GM21447 (cell line): Measurements from ENCODE around the gene TMUB1.
"Not testable (repeated sequence)": the region's sequence is repeated elsewhere in the genome, so short reads cannot be mapped to it uniquely, and the experiment has no call there.

Experiments used
- ATAC-seq: cut with Tn5 transposase; IDR thresholded peaks from one replicate; pipeline ENCODE4 v1.9.1; 2021; ENCODE audit not compliant: unreplicated experiment

The TMUB1 gene

DNA sequence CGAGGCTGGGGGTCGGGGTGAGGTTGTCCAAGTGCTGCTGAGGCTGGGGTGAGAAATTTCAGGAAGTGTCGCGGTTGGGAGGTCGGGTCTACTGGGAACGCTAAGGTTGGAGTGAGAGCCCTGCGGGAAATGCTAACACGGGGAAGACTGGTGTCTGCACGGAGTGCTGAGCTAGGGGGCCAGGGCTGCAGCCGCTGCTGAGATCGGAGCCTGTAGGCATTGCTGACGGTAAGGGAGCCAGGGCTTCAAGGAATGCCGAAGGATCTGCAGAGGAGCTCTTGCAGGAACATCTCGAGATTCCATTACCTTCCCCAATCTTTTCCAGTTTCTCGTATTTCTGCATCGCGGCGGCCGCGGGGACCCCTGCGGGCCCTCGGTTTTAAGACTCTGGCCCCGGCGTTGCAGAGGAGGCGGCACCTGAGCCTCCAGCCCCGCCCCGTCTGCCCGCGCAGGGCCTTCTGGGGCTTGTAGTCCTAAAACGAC lies 25.7 kb downstream of the TMUB1 start, which contains the start of gene CDK5:
TSS of gene CDK5 (minus strand) at position 392 of the 483 bp plus-strand sequence. CDS start at position 343, 49 bp downstream.
- ATAC-seq: peak; percentile 6

DNA sequence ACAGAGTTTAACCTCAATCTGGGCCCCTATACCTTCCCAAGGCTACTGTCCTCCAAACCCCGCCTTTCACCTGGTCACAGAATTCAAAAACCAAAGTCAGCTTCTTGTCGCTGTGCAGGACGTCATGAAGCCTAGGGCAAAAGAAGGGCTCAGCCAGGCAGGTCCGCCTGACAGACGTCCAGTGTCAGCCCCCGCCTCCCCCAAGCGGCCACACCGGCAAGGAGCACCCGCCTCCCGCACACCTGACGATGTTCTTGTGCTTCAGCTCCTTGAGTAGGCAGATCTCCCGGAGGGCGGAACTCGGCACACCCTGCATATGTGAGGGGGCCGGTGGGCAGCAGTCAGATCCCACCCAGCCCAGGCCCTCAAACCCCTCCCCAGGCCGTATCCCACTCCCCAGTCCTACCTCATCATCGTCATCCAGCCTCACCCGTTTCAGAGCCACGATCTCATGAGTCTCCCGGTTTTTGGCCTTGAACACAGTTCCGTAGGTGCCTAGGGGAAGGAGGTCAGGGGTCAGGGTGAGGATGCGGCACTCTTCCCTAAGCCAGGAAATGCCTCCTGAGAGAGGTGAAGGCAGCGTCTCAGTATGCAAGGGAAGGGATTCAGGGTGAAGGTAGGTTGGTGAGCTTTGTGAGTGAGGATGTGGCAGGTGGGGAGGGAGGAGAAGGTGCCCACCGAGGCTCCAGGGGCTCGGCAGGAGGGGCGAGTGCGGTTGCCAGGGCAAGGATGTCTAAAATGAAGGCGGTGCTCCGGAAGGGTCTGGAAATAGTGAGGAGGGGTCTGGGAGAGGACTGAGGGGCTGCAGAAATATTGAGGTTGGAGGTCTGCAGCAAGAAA lies 26.4 kb downstream of the TMUB1 start:
- ATAC-seq: no peak

DNA sequence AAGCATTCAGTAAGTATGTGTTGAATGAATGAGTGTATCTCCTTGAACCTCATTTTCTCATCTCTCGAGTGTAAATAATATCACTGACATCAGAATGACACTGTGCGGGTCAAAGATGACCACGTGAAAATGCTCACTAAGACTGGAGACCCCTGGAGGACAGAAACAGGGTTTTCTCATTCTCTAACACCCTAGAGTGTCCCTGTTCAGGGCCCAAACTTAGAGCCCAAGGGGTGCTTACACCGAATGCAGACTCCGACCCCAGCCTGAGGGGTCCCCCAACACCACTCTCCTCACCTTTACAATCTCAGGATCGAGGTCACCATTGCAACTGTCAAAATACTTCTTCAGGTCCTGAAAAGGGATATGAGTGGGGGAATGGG lies 27.0 kb downstream of the TMUB1 start:
- ATAC-seq: no peak

DNA sequence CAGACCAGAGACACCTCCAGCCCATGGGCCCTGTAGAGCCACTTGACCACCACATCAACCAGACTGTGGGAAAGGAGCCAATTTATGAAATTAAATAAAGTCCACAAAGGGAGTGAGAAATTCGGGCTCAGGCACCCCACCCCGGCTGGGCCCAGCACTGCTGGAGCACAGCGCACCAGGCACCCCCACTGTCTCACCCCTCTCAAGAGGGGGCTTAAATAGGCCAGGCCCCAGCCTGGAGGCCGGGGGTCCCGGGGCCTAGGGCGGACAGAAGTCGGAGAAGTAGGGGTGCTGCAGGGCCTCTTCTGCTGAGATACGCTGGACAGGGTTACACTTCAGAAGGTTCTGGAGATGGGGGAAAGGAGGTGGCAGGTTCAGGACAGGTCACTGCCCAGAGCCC lies 29.5 kb downstream of the TMUB1 start:
- no peak for ATAC-seq

DNA sequence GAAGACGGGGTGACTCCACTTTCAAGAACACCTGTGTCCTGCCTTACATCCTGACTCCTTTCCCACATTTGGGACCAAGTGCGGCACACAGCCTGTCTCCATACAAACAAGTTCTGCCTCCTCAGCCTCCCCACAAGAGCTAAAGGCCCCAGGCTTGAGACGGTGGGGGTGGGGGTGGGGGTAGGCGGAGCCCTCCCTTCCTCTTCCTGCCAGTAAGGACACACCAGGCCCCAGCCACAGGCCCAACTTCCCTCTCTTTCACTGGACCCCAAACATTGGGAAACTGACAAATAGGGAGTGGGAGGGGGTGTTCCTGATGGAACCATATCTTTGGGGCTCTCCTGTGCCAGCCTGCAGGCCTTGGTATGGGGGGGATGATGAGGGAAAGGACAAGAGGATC lies 30.2 kb downstream of the TMUB1 start:
- no peak for ATAC-seq

DNA sequence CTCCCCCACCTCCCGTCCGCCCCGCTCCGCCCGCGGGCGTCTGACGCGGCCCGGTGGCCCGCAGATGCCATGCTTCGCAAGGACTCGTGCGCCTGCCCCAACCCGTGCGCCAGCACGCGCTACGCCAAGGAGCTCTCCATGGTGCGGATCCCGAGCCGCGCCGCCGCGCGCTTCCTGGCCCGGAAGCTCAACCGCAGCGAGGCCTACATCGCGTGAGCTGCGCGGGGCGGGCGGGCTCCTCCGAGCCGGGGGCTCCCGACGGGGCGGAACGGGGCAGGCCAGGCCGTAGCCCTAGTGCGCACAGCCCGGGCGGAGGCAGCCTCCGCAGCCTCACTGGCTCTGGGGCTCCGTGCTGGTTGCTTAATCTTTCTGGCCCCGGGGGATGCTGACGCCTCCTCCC lies 32.2 kb downstream of the TMUB1 start:
- no peak for ATAC-seq

DNA sequence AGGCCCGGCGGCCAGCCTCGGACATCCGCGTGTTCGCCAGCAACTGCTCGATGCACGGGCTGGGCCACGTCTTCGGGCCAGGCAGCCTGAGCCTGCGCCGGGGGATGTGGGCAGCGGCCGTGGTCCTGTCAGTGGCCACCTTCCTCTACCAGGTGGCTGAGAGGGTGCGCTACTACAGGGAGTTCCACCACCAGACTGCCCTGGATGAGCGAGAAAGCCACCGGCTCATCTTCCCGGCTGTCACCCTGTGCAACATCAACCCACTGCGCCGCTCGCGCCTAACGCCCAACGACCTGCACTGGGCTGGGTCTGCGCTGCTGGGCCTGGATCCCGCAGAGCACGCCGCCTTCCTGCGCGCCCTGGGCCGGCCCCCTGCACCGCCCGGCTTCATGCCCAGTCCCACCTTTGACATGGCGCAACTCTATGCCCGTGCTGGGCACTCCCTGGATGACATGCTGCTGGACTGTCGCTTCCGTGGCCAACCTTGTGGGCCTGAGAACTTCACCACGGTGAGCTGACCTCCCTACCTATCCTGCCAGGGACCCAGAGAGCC lies 34.3 kb downstream of the TMUB1 start:
- ATAC-seq: no peak

DNA sequence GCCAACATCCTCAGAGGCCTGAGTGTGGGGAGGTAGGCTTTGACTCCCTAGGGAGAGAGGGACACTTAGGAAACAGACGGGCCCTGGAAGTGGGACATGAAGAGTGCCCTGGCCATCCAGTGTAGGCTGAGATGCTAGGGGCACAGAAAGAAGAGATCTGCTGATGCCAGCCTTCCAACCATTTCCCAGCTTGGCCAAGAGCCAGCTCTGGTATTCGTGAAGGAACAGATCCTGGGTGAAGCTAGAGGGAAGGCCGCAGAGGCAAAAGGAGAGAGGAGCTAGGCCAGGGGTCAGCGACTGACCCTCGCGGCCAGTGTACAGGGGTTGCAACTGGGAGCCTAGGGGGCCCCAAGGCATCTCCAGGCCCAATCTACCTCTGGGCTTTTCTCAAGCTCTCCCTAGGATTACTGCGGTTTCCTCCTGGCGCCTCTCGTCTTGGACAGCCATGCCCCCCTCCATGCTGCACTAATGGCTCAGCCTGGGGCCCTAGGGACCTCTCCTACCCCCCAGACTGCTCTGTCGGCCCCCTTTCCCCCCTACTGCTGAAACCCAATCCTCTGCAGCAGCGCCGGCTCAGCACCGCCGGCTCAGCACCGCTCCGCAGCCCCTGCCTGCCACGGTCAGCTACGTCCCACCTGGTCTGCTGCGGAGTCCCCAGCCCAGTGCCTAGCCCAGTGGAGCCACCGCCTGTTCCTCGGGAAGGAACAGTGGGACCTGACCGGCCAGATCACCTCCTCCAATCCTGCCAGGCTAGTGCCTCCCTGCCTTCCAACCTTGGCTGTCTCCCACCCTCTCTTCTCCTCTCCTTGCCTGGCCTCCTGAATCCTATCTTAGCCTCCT lies 35.1 kb downstream of the TMUB1 start, which contains the start of gene ASIC3:
TSS of gene ASIC3 (plus strand) at position 556 of the 840 bp plus-strand sequence. CDS start 355 bp downstream, outside the sequence.
- ATAC-seq: no peak

DNA sequence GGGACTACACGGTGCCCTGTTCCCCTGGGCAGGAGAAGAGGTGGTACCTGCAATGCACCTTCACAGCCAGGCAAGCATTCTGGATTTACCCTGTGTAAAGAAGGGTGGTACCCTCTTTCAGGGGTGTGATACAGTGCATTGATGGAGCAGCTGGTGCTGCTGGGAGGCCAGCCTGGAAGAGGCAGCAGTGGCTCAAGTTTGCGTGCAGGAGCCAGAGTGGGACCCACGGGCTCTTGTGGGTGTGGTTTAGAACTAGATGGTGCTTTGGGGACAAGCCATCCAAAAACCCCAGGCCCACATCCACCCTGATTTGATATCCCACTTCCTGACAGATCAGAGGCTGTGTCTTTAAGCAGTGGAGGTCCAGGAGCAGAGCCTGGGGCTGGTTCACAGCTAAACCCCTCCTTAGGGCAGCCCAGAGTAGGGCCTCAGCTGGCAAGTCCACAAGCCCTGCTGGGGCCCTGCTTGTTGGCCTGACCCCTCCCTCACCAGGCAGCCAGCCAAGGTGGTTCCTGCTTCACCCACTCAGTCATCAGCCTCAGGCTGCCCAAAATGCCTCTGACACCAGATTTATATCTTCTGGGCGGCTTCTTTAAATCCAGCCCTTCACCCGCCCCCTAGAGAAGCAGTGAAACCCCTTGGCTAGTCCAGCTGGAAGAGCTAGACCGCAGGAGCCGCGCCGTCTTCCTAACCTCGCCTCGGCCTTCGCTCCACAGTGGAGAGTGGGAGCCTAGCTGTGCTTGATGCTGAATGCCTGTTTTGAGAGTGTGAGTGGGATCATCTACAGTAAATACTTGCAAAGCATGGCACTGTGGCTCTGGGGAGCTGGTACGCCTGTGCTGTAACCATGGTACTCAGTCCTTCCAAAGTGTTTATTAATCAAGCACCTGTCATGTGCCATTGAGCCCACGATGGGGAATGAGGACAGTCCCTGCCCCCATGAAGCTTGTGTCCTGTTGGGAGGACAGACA lies 36.4 kb downstream of the TMUB1 start:
- no peak for ATAC-seq

DNA sequence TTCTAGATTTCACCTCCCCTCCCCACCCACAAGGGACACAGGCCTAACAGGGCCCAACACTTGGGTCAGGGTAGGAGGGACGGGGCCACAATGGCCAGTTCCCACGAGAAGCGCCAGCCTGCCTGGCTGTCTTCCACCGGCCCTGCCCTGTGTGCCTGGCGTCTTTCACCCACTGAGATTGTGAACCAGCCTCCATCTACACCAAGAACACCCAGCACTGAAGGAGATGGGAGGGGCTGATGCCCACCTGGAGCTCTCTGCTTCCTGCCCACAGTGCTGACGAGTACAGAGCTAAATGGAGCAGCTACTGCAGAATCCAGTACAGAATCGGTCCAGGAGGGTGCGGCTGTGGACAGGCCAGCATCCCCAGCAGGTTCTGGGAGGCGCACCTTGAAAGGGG lies 37.3 kb downstream of the TMUB1 start:
- ATAC-seq: no peak

DNA sequence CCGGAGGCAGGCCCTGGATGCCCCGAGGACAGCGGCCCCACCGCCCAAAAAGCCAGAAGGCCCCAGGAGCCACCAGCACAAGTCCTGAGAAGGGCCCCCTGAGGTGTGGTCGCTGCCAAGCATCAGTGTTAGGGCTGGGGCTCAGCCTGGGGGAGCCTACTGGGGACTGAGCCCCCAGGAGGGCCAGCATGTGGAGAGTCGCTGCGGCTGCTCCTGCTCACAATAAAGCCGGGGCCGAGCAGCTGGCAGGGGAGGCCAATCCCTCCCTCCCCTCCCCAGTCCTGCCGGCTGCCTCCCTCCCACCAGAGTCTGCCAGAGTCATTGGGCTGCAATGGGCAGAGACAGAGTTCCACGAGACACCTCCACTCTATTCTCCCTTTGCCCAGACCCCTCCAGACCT lies 38.0 kb downstream of the TMUB1 start:
- no peak for ATAC-seq

DNA sequence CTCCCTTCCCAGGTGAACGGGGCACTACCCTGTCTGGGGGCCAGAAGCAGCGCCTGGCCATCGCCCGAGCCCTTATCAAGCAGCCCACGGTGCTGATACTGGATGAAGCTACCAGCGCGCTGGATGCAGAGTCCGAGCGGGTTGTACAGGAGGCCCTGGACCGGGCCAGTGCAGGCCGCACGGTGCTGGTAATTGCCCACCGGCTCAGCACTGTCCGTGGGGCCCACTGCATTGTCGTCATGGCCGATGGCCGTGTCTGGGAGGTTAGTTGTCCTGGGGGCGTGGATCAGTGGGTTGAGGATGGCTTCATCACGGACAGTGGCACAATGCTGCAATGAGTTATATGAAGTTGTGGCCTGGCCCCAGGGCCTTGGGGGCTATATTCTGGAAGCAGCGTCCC lies 39.3 kb downstream of the TMUB1 start:
- ATAC-seq: no peak

DNA sequence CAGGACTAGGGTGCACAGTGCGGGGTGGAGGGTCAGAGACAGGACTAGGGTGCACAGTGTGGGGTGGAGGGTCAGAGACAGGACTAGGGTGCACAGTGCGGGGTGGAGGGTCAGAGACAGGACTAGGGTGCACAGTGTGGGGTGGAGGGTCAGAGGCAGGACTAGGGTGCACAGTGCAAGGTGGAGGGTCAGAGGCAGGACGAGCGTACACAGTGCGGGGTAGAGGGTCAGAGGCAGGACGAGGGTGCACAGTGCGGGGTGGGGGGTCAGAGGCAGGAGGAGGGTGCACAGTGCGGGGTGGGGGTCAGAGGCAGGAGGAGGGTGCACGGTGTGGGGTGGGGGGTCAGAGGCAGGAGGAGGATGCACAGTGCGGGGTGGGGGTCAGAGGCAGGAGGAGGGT lies 39.8 kb downstream of the TMUB1 start:
- ATAC-seq: not testable (repeated sequence)

DNA sequence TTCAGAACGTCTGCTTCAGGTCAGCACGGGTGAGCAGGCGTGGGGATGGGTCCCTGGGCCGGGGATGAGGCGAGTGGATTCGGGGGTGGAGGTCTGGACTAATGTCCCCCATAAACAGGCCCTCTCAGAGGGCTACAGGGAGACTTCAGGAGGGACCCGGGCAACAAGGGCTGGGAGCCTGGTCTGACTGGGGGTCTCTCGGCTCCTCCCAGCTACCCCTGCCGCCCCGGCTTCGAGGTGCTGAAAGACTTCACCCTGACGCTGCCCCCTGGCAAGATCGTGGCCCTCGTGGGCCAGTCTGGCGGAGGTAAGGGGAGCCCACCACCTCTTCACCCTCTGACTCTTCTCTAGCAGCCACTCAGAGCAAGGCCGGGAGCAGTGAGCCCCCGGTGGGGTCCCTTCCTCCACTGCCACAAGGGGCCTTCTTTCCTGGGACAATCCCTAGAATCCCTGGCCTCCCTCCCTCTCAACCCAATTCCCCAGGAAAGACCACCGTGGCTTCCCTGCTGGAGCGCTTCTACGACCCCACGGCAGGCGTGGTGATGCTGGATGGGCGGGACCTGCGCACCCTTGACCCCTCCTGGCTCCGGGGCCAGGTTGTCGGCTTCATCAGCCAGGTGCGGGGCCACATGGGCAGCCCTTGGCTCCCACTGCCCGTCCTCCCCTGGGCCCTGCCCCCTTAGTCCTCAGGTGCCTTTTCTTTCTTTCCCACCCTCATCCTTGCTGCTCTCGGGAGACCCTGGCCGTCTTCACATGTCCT lies 42.5 kb downstream of the TMUB1 start:
- ATAC-seq: no peak

DNA sequence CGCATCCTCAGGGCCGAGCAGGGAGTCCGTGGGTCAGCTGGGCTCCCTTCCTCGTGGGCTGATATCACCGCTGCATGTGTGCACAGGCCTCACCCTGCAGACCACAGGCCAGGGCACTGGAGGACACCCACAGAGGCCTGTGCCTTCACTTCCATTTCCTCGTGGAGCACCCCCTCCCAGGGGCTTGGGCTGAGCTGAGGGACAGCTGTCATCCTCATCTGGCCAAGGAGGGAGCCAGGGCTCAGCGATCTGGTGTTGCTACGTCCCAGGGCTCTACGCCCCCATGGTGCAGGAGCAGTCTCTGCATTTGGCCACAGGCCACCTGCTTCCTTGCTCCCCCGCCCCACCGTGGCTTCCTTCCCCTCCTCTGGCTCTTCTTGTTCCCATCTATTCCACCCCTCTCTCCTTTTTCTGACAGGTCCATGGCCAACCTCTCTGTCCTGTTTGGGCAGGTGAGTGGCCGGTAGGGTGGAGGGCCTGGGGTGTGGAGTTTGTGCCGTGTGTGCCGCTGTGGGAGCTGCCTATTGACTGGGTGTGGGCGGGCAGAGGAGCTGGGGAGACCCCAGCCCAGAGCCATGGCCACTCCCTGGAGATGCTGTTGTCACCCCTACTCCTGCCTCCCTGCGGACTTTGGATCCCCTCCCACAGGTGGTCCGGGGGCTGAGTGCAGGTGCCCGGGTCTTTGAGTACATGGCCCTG lies 43.3 kb downstream of the TMUB1 start:
- ATAC-seq: no peak

DNA sequence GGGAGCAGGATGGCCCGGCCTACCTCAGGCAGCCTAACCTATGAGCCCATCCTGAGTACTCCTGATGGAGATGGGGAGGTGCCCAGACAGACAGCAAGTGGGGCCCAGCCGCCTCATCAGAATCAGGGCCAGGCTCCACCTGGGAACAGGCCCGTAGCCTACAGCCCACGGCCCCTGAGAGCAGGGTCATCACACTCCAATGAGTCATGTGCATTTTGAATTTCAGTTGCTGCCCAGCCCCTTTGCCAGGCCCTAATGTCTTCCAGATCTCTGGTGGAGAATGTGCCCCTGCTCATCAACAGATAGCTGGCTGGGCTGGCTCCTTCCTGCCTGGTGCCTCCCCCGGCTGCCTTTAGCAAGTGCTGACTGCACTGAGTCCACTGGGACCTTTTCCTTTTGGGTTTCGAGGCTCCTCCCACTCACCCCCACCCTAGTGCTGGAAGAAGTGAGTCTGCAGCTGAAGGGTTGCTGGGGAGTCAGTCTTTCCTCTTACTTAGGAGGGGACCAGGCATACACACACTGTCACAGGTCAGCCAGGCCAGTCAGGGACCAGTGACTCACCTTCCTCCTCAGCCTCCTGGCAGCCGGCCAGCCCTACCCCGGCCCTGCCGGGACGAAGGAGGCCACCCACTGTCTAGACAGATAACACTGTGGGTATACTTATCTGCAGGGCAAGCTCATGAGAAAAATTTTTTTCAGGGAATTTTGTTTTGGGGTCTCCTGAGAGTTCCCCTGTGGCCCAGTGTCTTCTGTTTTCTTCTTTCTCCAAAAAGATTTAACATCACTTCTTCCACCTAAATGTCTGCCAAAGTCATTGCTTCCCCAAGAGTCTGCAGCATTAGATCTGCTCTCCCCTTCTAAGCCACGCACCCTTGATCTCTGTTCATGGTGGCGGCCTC lies 44.1 kb downstream of the TMUB1 start:
- peak; percentile 53 for ATAC-seq

DNA sequence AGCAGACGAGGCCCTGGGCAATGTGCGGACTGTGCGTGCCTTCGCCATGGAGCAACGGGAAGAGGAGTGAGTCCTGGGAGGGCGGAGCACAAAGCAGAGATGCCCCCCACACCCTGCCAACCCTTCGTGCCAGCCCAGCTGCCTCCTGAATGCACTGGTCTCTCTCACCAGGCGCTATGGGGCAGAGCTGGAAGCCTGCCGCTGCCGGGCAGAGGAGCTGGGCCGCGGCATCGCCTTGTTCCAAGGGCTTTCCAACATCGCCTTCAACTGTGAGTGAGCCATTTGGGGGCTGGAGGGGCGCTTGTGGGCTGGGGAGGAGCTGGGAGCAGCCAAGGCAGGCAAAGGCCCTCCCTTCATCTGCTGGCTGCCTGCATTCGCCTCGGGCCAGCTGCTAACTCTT lies 47.4 kb downstream of the TMUB1 start:
- ATAC-seq: no peak
